Cardiac fibroblast (primary cell): ENCODE measurements around the gene BST1.

Experiments used
- DNase-seq, 2 donors: peaks; one replicate each; pipeline versions ENCODE4 v3.0.0 to v3.0.0-alpha.2; 2010; ENCODE audit warnings: low read depth in 2 of 2
- H3K4me3 ChIP-seq, 2 donors: replicated peaks in 1 of 2; 1 replicate in 1 of 2; 2 replicates in 1 of 2; pipeline ENCODE4 v1.5.1; 2011; ENCODE audit warnings: low read depth in 2 of 2, low read length in 2 of 2, mild to moderate bottlenecking in 2 of 2, moderate library complexity in 1 of 2
- TF ChIP-seq, protein P1 (sequence below): IDR thresholded peaks from one replicate; pipeline ENCODE4 v1.5.1; 2011; ENCODE audit warnings: low read depth, mild to moderate bottlenecking, low read length, inconsistent platforms

Gene BST1

DNA sequence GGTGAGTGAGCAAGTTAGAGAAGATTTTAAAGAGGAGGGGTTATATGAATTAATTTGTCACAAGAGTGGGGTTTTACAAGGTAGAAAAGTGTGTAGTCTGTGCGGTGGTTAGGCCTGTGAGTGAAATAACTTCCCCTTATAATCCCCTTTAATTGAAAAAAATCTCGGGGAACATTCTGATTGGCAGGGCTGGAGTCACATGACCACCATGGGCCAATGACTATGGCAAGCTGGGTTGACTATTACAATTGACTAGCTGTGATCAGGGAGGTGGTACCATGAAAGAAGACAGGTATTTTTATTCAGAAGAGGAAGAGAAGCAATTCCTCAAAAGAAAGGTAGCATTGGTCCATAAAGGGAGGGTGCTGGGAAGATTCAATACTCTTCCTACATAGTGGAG is 48.3 kb downstream of the BST1 start:
- H3K4me3 ChIP-seq = no peak overlapping the region
- DNase-seq = no peak
- TF ChIP-seq, protein P1, sequence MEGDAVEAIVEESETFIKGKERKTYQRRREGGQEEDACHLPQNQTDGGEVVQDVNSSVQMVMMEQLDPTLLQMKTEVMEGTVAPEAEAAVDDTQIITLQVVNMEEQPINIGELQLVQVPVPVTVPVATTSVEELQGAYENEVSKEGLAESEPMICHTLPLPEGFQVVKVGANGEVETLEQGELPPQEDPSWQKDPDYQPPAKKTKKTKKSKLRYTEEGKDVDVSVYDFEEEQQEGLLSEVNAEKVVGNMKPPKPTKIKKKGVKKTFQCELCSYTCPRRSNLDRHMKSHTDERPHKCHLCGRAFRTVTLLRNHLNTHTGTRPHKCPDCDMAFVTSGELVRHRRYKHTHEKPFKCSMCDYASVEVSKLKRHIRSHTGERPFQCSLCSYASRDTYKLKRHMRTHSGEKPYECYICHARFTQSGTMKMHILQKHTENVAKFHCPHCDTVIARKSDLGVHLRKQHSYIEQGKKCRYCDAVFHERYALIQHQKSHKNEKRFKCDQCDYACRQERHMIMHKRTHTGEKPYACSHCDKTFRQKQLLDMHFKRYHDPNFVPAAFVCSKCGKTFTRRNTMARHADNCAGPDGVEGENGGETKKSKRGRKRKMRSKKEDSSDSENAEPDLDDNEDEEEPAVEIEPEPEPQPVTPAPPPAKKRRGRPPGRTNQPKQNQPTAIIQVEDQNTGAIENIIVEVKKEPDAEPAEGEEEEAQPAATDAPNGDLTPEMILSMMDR = no peak

DNA sequence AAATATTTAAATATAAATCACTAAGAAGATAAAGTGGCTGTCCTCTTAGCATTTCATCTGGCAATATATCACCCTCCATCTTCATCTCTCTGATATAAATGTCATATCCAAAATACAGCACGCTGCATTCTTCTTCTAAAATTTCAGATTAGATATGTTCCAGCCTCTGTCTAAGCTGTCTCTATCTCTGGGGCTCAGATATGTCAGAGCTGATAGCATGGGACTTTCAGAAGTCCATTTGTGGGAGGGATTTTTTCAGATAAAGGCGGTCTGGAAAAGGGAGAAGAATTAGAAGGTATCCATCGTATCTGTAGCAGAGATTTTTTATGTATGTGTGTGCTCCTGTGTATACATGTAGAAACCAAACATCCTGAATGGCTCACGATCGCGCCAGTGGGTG is 50.2 kb downstream of the BST1 start:
- no peak for DNase-seq
- H3K4me3 ChIP-seq = no peak overlapping the region
- TF ChIP-seq, protein P1 = no peak

DNA sequence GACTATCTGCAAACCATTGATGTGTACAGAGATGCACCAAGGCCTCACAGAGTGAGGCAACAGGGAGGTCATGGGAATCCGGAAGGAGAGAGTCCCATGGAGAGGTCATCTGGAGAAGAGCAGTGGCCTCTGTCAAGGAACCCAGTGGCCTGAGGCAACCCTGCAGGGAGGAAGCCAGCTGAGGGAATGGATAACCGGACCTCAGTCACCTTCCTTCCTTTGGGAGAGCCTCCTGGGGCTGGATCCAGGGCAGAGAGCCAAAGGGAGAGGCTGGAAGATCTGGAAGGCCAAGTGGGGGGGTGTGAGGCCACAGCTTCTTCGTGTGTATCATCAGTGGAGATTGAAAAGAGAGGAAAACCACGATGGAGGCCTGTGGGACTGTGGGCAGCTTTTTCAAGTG is 50.9 kb downstream of the BST1 start:
- TF ChIP-seq, protein P1 = no peak
- DNase-seq = peak in 1 of 2 donors; percentile 34
- no peak overlapping the region for H3K4me3 ChIP-seq

DNA sequence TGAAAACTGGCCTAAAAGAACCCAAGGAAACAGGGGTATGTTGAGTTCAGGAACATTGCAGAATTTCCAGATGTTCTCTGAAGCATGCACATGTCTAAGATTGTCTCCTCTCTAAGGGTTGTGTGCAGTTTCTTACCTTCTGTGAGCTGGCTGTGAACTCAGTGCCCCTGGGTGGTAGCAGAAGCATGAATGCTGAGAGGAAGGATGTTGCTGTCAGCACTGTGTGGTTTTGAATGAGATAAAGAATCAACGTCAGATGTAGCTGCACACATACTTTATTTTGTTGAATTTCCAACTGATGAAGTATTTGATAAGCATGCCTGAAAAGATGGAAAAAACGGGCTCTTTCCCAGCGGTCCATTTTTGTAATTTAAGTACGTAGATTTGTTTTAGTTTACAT is 51.5 kb downstream of the BST1 start:
- no peak overlapping the region for H3K4me3 ChIP-seq
- peak; percentile 21 to 44 for DNase-seq

DNA sequence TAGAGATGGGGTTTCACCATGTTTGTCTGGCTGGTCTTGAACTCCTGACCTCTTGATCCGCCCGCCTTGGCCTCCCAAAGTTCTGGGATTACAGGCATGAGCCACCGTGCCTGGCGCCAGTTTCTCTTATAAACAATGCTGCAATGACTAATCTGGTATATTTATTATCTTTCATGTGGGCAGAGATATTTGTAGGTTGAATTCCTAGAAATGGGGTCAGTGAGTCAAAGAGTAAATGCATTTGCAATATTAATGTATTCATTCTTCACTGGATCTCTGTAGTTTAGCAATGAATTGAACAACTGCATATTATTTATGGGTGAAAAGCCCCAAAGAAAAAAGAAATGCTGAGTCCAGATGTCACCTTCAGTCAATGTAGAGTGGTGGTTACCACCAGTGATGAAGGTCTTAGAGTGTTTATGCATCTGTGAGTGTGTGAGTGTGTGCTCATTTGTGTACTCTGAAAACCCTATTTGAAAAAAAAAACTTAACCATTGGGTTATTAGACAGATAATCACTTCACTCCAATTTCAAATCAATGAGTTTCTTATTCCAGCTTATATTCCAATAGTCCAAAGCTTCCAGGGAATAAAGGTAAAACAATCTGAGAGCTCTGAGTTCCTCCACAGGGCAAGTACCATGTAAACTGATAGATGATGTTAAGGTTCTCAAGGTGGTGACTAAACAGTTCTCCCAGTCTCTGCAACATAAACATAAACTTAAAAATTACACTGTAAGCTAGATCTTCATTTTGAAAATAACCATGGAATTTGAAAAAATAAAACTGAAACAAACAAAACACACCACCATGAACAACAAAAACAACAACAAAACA is 52.7 kb downstream of the BST1 start:
- peak; percentile 32 to 70 for DNase-seq
- H3K4me3 ChIP-seq = no peak overlapping the region

More for the DNA sequence above, 51.5 kb downstream of the BST1 start:
- TF ChIP-seq, protein P1 = no peak

DNA sequence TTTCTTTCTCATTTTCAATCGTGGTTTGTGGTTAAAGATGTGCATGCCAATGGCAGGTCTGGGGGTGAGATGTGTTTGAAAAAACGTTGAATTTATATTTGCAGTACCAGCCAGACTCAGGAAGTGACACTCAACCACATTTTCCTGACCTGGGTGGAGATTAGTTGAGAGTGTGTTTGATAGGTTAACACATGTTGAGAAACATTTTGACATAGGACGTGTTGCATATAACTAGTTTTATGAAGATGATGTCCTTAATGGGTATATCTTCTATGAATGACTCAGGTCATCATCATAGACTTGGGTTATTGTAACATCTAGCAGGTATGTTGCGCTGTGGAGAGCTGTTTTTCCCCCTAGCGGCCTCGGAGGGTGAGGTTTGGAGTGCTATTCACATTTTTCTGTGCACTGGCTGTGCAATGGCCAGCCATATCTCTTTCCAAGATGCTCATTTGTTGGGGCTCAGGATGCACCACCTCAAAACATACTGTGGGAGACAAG is 53.5 kb downstream of the BST1 start:
- TF ChIP-seq, protein P1 = no peak
- peak; percentile 22 to 34 for DNase-seq
- no peak overlapping the region for H3K4me3 ChIP-seq

More for the DNA sequence above, 52.7 kb downstream of the BST1 start:
- TF ChIP-seq, protein P1 = no peak
